GM21360 (cell line): ENCODE results near the gene KCNS3.
"Not testable (repeated sequence)": the region's sequence is repeated elsewhere in the genome, so short reads cannot be mapped to it uniquely, and the experiment has no call there.

Experiments
- ATAC-seq: cut with Tn5 transposase; IDR thresholded peaks from one replicate; pipeline ENCODE4 v1.9.1; 2021; ENCODE audit warnings: mild to moderate bottlenecking, moderate library complexity; ENCODE audit not compliant: unreplicated experiment

The KCNS3 gene

DNA sequence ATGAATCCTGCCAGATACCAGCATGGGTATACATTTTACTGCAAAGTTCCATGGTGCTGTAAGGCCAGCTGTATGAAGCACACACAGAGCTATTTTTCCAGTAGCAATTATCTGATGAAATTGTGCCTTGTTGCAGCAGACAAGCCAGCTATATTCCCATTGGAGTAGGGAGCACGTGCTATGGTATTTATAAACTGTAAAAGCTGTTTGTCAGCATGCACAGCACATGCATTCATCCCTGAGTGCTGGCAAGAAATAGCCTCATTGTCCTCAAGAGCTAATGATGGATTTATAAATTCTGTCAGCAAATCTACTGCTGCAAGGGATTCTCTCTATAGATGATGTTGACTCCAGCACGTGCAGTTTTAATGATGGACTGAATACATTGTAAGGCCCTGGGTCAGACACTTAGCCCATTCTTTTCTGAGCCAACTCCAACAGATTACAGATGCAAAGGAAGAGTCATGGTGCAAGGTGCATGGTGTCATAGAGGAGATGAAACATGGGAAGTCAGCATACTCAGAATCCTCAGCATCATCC is 61.7 kb downstream of the KCNS3 start:
- ATAC-seq = no peak

- ATAC-seq = no peak
Observed at GRCh38 chr2:17943444-17943843, 65.0 kb downstream of the KCNS3 start.

- no peak for ATAC-seq
Observed at GRCh38 chr2:17947113-17947512, 68.6 kb downstream of the KCNS3 start.

- ATAC-seq = no peak
Observed at GRCh38 chr2:17950006-17950405, 71.5 kb downstream of the KCNS3 start.

DNA sequence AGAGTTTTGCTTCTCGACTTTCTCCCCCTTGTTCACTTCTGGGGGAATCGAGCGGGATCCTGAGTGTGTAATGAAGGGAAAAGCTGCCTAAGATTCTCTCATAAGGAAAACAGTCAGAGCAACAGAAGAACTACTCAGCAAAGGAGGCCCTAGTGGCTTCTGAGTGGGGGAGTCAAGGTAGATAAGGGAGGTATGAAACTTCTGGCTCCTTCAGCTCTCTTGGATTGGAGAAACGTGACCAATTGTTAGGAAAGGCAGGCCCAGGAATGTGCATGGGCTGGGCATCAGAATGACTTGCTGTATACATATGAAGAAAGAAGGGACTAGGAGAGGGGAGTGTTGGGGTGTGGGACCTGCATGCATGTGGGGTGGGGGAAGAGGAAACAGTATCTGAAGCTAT is 73.1 kb downstream of the KCNS3 start:
- ATAC-seq = no peak

DNA sequence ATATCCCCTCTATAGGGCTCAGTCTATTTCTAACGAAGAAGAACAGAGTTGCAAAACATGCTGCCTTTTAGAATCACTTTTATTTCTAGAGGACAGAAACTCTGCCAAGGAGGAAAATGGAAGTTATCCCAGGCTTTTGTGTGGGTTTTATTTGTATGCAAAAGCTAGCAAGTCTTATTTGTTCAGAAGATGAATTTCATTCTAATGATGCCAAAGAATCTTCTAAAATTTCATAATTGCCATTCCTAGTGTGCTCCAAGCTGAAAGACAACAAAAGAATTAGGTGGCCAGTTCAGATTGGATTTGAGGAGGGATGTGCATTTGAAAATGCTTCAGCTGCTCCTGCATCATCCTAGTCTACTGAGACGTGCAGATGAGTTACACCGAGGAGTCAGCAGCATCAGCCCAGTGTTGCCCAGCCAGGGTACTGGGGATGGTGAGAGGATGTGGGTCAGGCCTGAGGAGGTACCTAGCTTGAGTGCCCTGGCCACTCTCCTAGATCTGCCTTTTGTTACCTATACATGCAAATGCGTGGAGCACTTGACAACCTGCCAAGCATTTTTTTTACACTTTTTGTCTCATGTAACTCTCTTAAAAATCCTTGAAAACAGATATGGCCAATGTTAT is 80.1 kb downstream of the KCNS3 start:
- no peak for ATAC-seq

DNA sequence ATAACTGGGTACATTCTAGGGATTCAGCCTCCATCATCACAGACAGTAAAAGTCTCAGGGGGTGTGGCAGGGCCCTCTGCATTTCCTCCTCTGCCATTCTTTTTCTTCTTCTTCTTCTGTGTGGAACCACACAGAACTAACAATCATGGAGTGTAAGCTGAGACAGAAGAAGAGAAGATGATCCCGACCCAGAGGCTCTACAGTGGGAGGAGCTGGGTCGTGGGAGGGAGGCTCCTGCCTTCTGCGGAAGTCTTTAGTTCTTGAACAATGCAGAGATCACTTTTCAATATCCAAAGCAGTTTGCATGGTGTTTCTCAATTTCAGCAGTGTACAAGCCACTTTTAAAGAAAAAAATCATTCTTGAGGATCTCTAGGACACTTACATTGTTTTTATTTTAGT is 80.9 kb downstream of the KCNS3 start:
- ATAC-seq = no peak

GRCh38 chr2:17959833-17960232 is 81.4 kb downstream of the KCNS3 start:
- ATAC-seq = peak; percentile 84

GRCh38 chr2:17960925-17961324 is 82.5 kb downstream of the KCNS3 start:
- ATAC-seq = no peak

- no peak for ATAC-seq
Observed at GRCh38 chr2:17961789-17962188, 83.3 kb downstream of the KCNS3 start.

GRCh38 chr2:17962876-17963275 is 84.4 kb downstream of the KCNS3 start:
- ATAC-seq = no peak

DNA sequence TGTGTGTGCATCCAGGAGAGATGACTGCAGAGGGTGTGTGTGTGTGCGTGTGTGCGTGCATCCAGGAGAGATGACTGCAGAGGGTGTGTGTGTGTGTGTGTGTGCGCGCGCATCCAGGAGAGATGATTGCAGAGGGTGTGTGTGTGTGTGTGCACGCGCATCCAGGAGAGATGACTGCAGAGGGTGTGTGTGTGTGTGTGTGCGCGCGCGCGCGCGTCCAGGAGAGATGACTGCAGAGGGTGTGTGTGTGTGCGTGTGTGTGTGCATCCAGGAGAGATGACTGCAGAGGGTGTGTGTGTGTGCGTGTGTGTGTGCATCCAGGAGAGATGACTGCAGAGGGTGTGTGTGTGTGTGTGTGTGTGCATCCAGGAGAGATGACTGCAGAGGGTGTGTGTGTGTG is 85.1 kb downstream of the KCNS3 start:
- not testable (repeated sequence) for ATAC-seq

GRCh38 chr2:17965196-17965595 is 86.7 kb downstream of the KCNS3 start:
- ATAC-seq = no peak

- no peak for ATAC-seq
Observed at GRCh38 chr2:17966798-17967197, 88.3 kb downstream of the KCNS3 start.

DNA sequence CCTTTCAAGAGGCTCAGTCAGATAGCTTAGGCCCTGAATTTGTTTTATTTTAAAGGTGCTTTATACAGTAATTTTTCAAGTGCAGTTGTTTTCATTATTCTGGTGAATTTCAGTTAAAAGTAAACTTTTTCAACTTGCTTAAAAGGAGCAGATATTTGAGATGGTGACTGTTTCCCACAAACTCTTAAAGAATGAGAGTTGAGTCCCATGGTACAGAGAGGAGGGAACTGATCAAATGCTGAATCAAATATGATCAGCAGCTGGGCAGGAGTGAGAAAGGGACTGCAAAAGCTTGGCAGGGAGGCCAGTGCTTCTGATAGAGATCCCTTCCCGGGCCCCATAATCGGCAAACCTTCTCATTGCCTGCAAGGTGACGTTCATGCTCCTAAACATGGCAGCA is 91.2 kb downstream of the KCNS3 start:
- ATAC-seq = no peak

DNA sequence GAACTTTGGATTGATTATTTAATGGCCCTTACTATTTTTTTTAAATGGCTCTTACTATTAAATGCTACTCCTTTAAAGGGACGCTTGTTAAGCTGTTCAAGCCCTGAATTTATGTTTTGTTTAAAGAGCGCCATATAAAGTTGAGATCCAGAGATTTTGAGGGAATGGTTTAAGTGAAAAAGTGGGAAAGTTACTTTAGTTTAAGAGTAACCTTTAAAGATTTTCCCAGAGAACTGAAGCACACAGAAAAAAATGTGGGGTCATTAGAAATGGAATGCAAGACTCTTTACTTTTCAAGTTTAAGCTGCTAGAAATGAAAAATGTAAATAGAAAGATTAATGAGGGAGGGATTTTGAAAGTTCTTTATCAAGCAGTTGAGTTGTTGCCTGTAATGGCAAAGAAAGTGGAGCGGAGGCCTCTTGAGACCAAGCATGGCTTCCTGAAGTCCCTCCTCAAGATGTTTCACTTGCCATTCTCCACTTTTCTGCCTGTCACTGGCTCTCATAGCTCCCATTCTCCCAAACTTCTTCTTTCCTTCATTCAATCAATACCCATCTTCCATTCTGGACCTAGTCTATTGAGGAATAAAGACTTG is 93.2 kb downstream of the KCNS3 start:
- no peak for ATAC-seq

GRCh38 chr2:17972991-17973390 is 94.5 kb downstream of the KCNS3 start:
- no peak for ATAC-seq

GRCh38 chr2:17975401-17975800 is 96.9 kb downstream of the KCNS3 start:
- no peak for ATAC-seq

GRCh38 chr2:17976871-17977746 is 98.6 kb downstream of the KCNS3 start:
- ATAC-seq = no peak

- no peak for ATAC-seq
Observed at GRCh38 chr2:17979707-17980106, 101.2 kb downstream of the KCNS3 start.

- ATAC-seq = no peak
Observed at GRCh38 chr2:17981936-17982335, 103.5 kb downstream of the KCNS3 start.
